HAP-1 (cell line): ENCODE measurements around the gene ZBTB8OS.

ENCODE experiments used
- DNase-seq, 2 experiments: peaks; one replicate each; pipeline ENCODE4 v3.0.0-alpha.2; 2016 to 2020; ENCODE audit warnings: low spot score in 2 of 2
- H3K27me3 ChIP-seq: fragments of 250-450 bp; sonication (Bioruptor Pico); 2 replicates; pipeline ENCODE4 v1.5.1; 2020; ENCODE audit warnings: low read depth, mild to moderate bottlenecking, moderate library complexity
- H3K36me3 ChIP-seq: fragments of 250-450 bp; sonication (Bioruptor Pico); replicated peaks from 2 replicates; pipeline ENCODE4 v1.5.1; 2020; ENCODE audit warnings: mild to moderate bottlenecking
- H3K4me1 ChIP-seq: fragments of 250-450 bp; sonication (Bioruptor Pico); 2 replicates; pipeline ENCODE4 v1.5.1; 2020; ENCODE audit warnings: mild to moderate bottlenecking
- H3K4me3 ChIP-seq: fragments of 250-450 bp; sonication (Bioruptor Pico); 2 replicates; pipeline ENCODE4 v1.5.1; 2020; ENCODE audit warnings: mild to moderate bottlenecking, moderate library complexity
- H3K9me3 ChIP-seq: fragments of 250-450 bp; sonication (Bioruptor Pico); 2 replicates; pipeline ENCODE4 v1.5.1; 2020; ENCODE audit warnings: mild to moderate bottlenecking, moderate library complexity
- in situ Hi-C: fragments of 300-500 bp; cut with MboI; formaldehyde crosslinking; loops from 3 replicates; pipeline ENCODE4 v1.14.3; 2020; ENCODE audit warnings: low sequenced_read_pairs, inconsistent platforms, mixed read lengths

ZBTB8OS gene

DNA sequence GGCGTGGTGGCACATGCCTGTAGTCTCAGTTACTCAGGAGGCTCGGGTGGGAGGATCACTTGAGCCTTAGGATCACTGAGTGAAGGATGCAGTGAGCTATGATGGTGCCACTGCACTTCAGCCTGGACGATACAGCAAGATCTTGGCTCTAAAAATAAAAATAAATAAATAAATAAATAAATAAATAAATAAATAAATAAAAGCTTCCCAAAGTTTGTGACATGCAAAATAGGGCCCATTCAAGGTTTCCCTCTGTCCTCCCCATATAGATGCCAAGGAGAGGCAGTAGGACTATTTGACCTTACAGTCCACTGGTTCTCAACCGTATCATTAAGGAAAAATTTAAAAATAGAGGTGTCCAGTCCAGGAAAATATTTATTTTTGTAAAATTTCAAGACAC is 41.2 kb downstream of the ZBTB8OS start:
- in situ Hi-C loops = no loop called here
- no peaks in the 10 kb centered on the region for H3K36me3 ChIP-seq

GRCh38 chr1:32606565-32607371 is 43.6 kb downstream of the ZBTB8OS start:
- no peak for DNase-seq
- Histone ChIP-seq H3K36me3 (no peaks in the 10 kb centered on the region), H3K9me3 (no peaks in the 10 kb centered on the region), H3K27me3 (no peaks in the 10 kb centered on the region), H3K4me1 (peaks cover 4% of the 10 kb centered on the region; the same call in 1 of the 2 replicates), H3K4me3 (no peak overlapping the region)
- in situ Hi-C loops = no loop called here

More for the DNA sequence above, 41.2 kb downstream of the ZBTB8OS start:
- DNase-seq = no peak
- no peak overlapping the region for H3K4me3 ChIP-seq
- no peaks in the 10 kb centered on the region for H3K9me3 ChIP-seq
- H3K27me3 ChIP-seq = no peaks in the 10 kb centered on the region
- H3K4me1 ChIP-seq = peaks cover 10% of the 10 kb centered on the region

GRCh38 chr1:32605711-32606424 is 44.5 kb downstream of the ZBTB8OS start:
- in situ Hi-C loops = no loop called here
- Histone ChIP-seq H3K9me3 (no peaks in the 10 kb centered on the region), H3K4me3 (no peak overlapping the region), H3K27me3 (no peaks in the 10 kb centered on the region), H3K36me3 (no peaks in the 10 kb centered on the region), H3K4me1 (no peaks in the 10 kb centered on the region)
- DNase-seq = no peak

- no peak for DNase-seq
- H3K4me3 ChIP-seq = no peak overlapping the region
- H3K4me1 ChIP-seq = no peaks in the 10 kb centered on the region
- no peaks in the 10 kb centered on the region for H3K27me3 ChIP-seq
- in situ Hi-C loops = no loop called here
- H3K36me3 ChIP-seq = 0 out of 2 replicates have a peak, but pooled peaks cover 2% of the 10 kb centered on the region
- no peaks in the 10 kb centered on the region for H3K9me3 ChIP-seq
Observed at GRCh38 chr1:32600034-32600433, 50.3 kb downstream of the ZBTB8OS start.

DNA sequence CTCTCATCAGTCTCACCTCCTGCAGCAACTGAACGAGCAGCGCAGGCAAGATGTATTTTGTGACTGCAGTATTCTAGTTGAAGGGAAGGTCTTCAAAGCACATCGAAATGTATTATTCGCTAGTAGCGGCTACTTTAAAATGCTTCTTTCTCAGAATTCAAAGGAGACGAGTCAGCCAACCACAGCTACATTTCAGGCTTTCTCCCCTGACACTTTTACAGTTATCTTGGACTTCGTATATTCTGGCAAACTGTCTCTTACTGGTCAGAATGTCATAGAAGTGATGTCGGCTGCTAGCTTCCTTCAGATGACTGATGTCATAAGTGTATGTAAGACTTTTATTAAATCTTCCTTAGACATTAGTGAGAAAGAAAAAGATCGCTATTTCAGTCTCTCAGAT is 57.4 kb downstream of the ZBTB8OS start:
- no peak for DNase-seq
- H3K4me3 ChIP-seq = no peak overlapping the region
- no peaks in the 10 kb centered on the region for H3K27me3 ChIP-seq
- no peaks in the 10 kb centered on the region for H3K9me3 ChIP-seq
- peaks cover 9% of the 10 kb centered on the region for H3K36me3 ChIP-seq
- H3K4me1 ChIP-seq = no peaks in the 10 kb centered on the region
- in situ Hi-C loops = no loop called here

GRCh38 chr1:32580348-32581017 is 69.9 kb downstream of the ZBTB8OS start:
- Histone ChIP-seq H3K27me3 (no peaks in the 10 kb centered on the region), H3K9me3 (no peaks in the 10 kb centered on the region), H3K4me1 (no peaks in the 10 kb centered on the region), H3K4me3 (no peak overlapping the region), H3K36me3 (no peaks in the 10 kb centered on the region)
- in situ Hi-C loops = no loop called here
- DNase-seq = no peak
